ENCODE results near the gene MICAL3. TPM values are rescaled to one million over a fixed set of nuclear protein-coding genes. Genes with fewer than 3 reads are reported as not detected.

MICAL3 gene
- total RNA-seq, 1 donor from 2014 or later: 36.9 TPM

GRCh38 chr22:17753401-17753989 is 270.9 kb downstream of the MICAL3 start:
- H3K4me1 ChIP-seq: no peaks in the 10 kb centered on the region
- DNase-seq (ENCODE audit: low spot score in 2 of 2): no peak
- H3K36me3 ChIP-seq: no peaks in the 10 kb centered on the region
- H3K9me3 ChIP-seq: no peaks in the 10 kb centered on the region
- H3K27me3 ChIP-seq: no peaks in the 10 kb centered on the region
- no peak overlapping the region for H3K27ac ChIP-seq
- intact Hi-C loops (cut with DNase I): no loop called here
- no peak for TF ChIP-seq CTCF (IDR thresholded peaks at IDR 0.05)
- no peak overlapping the region for H3K4me3 ChIP-seq

GRCh38 chr22:17751596-17751995 is 272.8 kb downstream of the MICAL3 start:
- H3K27ac ChIP-seq: no peak overlapping the region
- H3K9me3 ChIP-seq: no peaks in the 10 kb centered on the region
- no peak overlapping the region for H3K4me3 ChIP-seq
- H3K27me3 ChIP-seq: no peaks in the 10 kb centered on the region
- no peaks in the 10 kb centered on the region for H3K36me3 ChIP-seq
- intact Hi-C loops (cut with DNase I): no loop called here
- TF ChIP-seq CTCF (IDR thresholded peaks at IDR 0.05): no peak
- no peaks in the 10 kb centered on the region for H3K4me1 ChIP-seq
- DNase-seq (ENCODE audit: low spot score in 2 of 2): no peak

- intact Hi-C loops (cut with DNase I): no loop called here
- Histone ChIP-seq H3K4me3 (no peak overlapping the region), H3K36me3 (no peaks in the 10 kb centered on the region), H3K27me3 (no peaks in the 10 kb centered on the region), H3K4me1 (no peaks in the 10 kb centered on the region), H3K9me3 (no peaks in the 10 kb centered on the region), H3K27ac (no peak overlapping the region)
- TF ChIP-seq CTCF (IDR thresholded peaks at IDR 0.05): no peak
- no peak for DNase-seq (ENCODE audit: low spot score in 2 of 2)
Measured at GRCh38 chr22:17749605-17750395, 274.6 kb downstream of the MICAL3 start.

- Histone ChIP-seq H3K4me3 (peak overlapping the region in 1 of 2 donors; percentile 21), H3K4me1 (no peaks in the 10 kb centered on the region), H3K27ac (no peak overlapping the region), H3K36me3 (no peaks in the 10 kb centered on the region), H3K27me3 (no peaks in the 10 kb centered on the region), H3K9me3 (no peaks in the 10 kb centered on the region)
- DNase-seq (ENCODE audit: low spot score in 2 of 2): no peak
- TF ChIP-seq CTCF (IDR thresholded peaks at IDR 0.05): no peak
- intact Hi-C loops (cut with DNase I): no loop called here
Measured at GRCh38 chr22:17748555-17749353, 275.6 kb downstream of the MICAL3 start.

GRCh38 chr22:17746916-17747315 is 277.4 kb downstream of the MICAL3 start:
- TF ChIP-seq CTCF (IDR thresholded peaks at IDR 0.05): no peak
- intact Hi-C loops (cut with DNase I): no loop called here
- H3K4me3 ChIP-seq: no peak overlapping the region
- no peaks in the 10 kb centered on the region for H3K9me3 ChIP-seq
- no peaks in the 10 kb centered on the region for H3K27me3 ChIP-seq
- no peaks in the 10 kb centered on the region for H3K36me3 ChIP-seq
- no peak overlapping the region for H3K27ac ChIP-seq
- no peak for DNase-seq (ENCODE audit: low spot score in 2 of 2)
- H3K4me1 ChIP-seq: no peaks in the 10 kb centered on the region

All from ascending aorta (tissue), 2 donors.